ENCODE data around the gene RNF41.
A peak's percentile ranks its signal among the peaks of the same experiment; 100 is the strongest.

RNF41 gene

DNA sequence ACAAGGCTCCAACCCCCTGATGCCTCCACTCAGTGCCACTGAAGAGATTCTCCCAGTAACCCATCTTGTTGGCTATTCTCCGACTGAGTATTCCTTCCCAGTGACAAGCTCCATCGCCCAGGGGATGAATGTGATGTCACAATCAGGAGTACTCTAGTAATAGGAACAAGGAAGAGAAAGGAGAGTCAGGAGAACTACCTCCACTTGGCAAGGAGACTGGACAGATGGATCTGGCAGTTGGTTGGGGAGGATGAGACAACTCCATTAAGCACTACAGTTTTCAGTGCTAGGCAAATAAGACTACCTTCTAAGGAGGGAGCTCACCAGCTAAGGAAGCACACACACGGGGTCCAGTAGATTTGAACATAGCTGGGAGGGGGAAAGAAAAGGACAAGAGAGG is 5.3 kb downstream of the RNF41 start:
- DNase-seq (ENCODE audit: low read depth): no peak
- TF ChIP-seq, protein P1, sequence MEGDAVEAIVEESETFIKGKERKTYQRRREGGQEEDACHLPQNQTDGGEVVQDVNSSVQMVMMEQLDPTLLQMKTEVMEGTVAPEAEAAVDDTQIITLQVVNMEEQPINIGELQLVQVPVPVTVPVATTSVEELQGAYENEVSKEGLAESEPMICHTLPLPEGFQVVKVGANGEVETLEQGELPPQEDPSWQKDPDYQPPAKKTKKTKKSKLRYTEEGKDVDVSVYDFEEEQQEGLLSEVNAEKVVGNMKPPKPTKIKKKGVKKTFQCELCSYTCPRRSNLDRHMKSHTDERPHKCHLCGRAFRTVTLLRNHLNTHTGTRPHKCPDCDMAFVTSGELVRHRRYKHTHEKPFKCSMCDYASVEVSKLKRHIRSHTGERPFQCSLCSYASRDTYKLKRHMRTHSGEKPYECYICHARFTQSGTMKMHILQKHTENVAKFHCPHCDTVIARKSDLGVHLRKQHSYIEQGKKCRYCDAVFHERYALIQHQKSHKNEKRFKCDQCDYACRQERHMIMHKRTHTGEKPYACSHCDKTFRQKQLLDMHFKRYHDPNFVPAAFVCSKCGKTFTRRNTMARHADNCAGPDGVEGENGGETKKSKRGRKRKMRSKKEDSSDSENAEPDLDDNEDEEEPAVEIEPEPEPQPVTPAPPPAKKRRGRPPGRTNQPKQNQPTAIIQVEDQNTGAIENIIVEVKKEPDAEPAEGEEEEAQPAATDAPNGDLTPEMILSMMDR (IDR thresholded peaks at IDR 0.05; ENCODE audit: low read length, missing control alignments): no peak
- H3K4me3 ChIP-seq (replicated peaks; ENCODE audit: low read depth, low read length): no peak overlapping the region

DNA sequence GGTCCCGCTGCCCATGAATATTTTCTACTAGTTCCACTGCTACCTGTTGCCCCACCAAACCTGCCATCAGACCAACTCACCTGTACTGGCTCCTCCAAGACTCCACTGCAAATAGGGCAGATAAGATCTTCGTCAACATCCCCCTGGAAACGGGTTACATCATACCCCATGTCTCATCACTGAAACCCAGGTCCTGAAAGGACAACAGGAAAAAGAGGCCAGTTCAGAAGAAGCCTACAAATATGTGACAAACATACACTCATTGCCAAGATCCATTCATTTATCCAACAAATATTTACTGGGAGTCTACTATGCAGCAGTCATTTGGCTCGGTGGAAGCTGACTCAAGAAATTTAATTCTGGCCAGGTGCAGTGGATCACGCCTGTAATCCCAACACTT is 7.8 kb downstream of the RNF41 start:
- DNase-seq (ENCODE audit: low read depth): no peak
- TF ChIP-seq, protein P1 (IDR thresholded peaks at IDR 0.05; ENCODE audit: low read length, missing control alignments): no peak

DNA sequence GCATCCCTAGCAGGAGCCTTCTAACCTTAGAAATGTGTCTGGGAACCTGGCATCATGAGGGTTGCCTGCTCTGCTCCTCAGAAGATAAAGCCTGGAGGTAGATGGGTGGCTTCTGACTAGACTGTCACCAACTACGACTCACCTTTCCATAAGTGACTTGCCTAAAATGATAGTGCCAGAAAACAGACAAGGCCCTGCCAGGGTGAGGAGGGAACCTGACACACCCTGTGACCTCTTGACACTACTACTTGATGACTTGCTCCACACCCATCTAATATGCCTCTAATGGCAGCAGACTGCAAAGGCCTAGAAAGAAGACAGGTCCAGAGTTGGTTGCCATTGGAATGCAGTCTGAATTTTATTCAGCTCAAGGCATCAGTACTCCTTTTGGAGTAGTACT is 9.4 kb downstream of the RNF41 start:
- no peak overlapping the region for H3K4me3 ChIP-seq (replicated peaks; ENCODE audit: low read depth, low read length)
- DNase-seq (ENCODE audit: low read depth): no peak
- TF ChIP-seq, protein P1 (IDR thresholded peaks at IDR 0.05; ENCODE audit: low read length, missing control alignments): no peak

More for the DNA sequence above, 7.8 kb downstream of the RNF41 start:
- H3K4me3 ChIP-seq (replicated peaks; ENCODE audit: low read depth, low read length): no peak overlapping the region

DNA sequence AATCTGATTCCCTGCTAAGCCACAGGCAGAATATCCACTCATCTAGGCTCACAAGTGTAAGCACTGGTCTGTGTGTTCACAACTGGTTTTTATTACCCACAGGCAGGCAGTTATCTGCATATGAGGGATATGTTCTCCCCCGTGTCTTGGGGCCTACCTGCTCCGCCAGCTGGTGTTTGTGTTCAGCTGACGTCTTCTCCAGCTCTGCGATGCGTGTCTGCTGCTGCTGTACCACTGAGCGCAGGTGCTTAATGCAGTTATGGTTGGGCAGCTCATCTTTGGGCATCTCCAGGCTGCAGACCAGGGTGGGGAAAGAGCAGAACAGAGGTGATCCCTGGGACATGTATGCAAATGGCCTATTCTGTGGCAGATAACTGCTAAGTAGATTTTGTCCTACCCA is 13.7 kb downstream of the RNF41 start:
- TF ChIP-seq, protein P1 (IDR thresholded peaks at IDR 0.05; ENCODE audit: low read length, missing control alignments): no peak
- no peak overlapping the region for H3K4me3 ChIP-seq (replicated peaks; ENCODE audit: low read depth, low read length)
- no peak for DNase-seq (ENCODE audit: low read depth)

DNA sequence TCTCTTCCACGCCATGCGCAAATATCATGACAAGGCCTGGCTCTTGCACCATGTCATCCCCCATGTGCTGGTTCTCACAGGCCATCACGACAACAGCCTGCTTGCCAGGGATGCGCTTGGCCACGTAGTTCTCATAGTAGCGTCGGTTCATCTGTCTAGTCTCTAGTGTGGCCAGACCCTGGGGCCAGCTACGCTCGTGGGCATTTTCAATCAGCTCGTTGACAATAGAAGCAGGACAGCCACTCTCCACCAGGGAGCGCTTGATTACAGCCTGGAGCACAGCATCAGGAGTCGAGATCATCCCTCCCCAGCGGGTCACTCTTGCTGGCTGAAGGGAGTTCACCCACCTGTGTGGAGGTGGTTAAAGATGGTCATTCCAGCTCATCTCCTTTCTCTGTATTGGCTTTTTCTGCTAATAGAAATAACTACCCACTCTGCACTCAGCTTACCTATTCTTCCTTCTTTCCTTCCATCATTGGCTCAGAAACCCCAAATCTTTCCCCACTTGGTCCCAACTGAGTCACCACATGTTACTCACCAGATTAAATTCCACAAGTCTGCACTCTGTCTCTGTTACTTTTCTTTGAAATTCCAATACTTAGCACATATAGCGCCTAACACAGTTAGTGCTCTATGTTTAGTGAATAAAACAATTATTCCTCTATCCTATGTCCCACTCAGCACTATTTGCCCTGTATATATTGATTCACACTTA is 15.1 kb downstream of the RNF41 start:
- H3K4me3 ChIP-seq (replicated peaks; ENCODE audit: low read depth, low read length): no peak overlapping the region
- DNase-seq (ENCODE audit: low read depth): peak; percentile 71
- TF ChIP-seq, protein P1 (IDR thresholded peaks at IDR 0.05; ENCODE audit: low read length, missing control alignments): peak; percentile 81

DNA sequence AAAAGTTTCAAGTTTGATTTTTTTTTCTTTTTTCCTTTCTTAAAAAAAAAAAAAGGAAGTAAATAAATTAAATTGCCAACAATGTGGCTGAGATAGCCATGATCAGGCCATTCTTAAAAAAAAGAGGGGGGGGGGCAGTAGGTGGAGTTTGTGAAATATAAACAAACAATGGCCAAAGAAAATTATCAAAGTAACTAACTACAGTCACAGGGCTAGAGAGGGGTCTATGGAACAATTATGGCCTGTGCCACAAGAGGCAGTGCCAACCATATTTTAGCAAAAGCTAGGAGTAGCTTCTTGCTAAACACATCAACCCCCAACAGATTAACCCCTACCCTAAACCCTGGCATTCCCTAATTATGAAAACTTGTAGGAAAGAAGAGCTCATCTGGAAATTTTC is 16.3 kb downstream of the RNF41 start:
- TF ChIP-seq, protein P1 (IDR thresholded peaks at IDR 0.05; ENCODE audit: low read length, missing control alignments): no peak
- DNase-seq (ENCODE audit: low read depth): no peak
- no peak overlapping the region for H3K4me3 ChIP-seq (replicated peaks; ENCODE audit: low read depth, low read length)

DNA sequence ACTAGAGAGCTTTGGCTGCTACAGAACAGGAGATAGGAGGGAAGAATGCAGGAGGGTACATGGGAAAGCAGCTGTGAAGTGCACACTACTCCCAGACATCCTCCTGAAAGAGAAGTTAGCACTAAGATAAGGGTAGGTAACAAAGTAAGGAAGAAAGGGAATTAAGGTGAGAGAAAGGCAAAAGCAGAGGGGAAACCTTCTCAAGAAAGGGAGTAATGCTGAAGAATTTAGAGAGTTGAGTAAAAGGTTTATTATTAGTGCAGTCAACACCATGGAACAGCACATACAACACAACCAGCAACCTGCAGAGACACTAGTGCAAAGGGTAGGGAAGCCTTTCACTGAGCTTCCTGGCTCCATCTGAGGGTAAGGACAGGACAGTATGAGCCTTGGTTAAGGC is 17.4 kb downstream of the RNF41 start:
- TF ChIP-seq, protein P1 (IDR thresholded peaks at IDR 0.05; ENCODE audit: low read length, missing control alignments): no peak
- no peak for DNase-seq (ENCODE audit: low read depth)
- H3K4me3 ChIP-seq (replicated peaks; ENCODE audit: low read depth, low read length): no peak overlapping the region

All from fibroblast of pulmonary artery (primary cell).